ENCODE measurements around the gene LENG8. TPM values are rescaled to one million over a fixed set of nuclear protein-coding genes. Genes with fewer than 3 reads are reported as not detected.

Gene LENG8
- total RNA-seq, 2 experiments from 2014 or later: 63.2 to 137 TPM

GRCh38 chr19:54436628-54437252, 12.3 kb upstream of the LENG8 start:
- Histone ChIP-seq H4K20me1 (ENCODE audit: insufficient read depth, low read length) (no peaks in the 10 kb centered on the region), H2AFZ (ENCODE audit: low read length) (no peak overlapping the region), H3K9me3 (ENCODE audit: low read length) (no peaks in the 10 kb centered on the region), H3K36me3 (ENCODE audit: insufficient read depth, low read length) (peaks cover 8% of the 10 kb centered on the region; the same call in 1 of the 2 replicates), H3K79me2 (ENCODE audit: insufficient read depth, low read depth, low read length) (no peaks in the 10 kb centered on the region), H3K27ac (ENCODE audit: low read depth, low read length, poor library complexity, severe bottlenecking) (no peak overlapping the region), H3K4me1 (ENCODE audit: insufficient read depth, low read length, poor library complexity, severe bottlenecking) (peaks cover 7% of the 10 kb centered on the region), H3K9me2 (ENCODE audit: insufficient read depth, low read length) (no peaks in the 10 kb centered on the region), H3K4me3 (ENCODE audit: low read depth, low read length, poor library complexity, severe bottlenecking) (no peak overlapping the region), H3K4me2 (ENCODE audit: low read length) (no peak overlapping the region)
- intact Hi-C loops (cut with micrococcal nuclease; ENCODE audit: unreplicated experiment): no loop called here
- BruUV-seq (replicated peaks): no TSS peak
- TF ChIP-seq CTCF (conservative IDR thresholded peaks at IDR 0.05; ENCODE audit: low read length): no peak
- CTCF ChIA-PET (ENCODE audit: unreplicated experiment): no interaction called here
- DNase-seq (ENCODE audit: low spot score): no peak
- POLR2A ChIA-PET: no interaction called here

GRCh38 chr19:54439174-54439851, 9.7 kb upstream of the LENG8 start:
- Histone ChIP-seq H3K9me2 (ENCODE audit: insufficient read depth, low read length) (no peaks in the 10 kb centered on the region), H3K4me1 (ENCODE audit: insufficient read depth, low read length, poor library complexity, severe bottlenecking) (peaks cover 7% of the 10 kb centered on the region), H3K9me3 (ENCODE audit: low read length) (no peaks in the 10 kb centered on the region), H3K79me2 (ENCODE audit: insufficient read depth, low read depth, low read length) (no peaks in the 10 kb centered on the region), H4K20me1 (ENCODE audit: insufficient read depth, low read length) (no peaks in the 10 kb centered on the region), H3K36me3 (ENCODE audit: insufficient read depth, low read length) (peaks cover 21% of the 10 kb centered on the region), H3K27ac (ENCODE audit: low read depth, low read length, poor library complexity, severe bottlenecking) (no peak overlapping the region), H3K4me2 (ENCODE audit: low read length) (no peak overlapping the region), H2AFZ (ENCODE audit: low read length) (no peak overlapping the region), H3K4me3 (ENCODE audit: low read depth, low read length, poor library complexity, severe bottlenecking) (no peak overlapping the region)
- BruUV-seq (replicated peaks): no TSS peak
- CTCF ChIA-PET (ENCODE audit: unreplicated experiment): no interaction called here
- TF ChIP-seq CTCF (conservative IDR thresholded peaks at IDR 0.05; ENCODE audit: low read length): peak; percentile 77
- TF ChIP-seq EZH2phosphoT487 (IDR thresholded peaks at IDR 0.05; ENCODE audit: borderline replicate concordance, low read depth, low read length): no peak
- DNase-seq (ENCODE audit: low spot score): peak; percentile 60
- POLR2A ChIA-PET: interaction anchor here (0.6 kb wide), 1 partner anchor 14 kb away, joined by 3 read pairs; no protein-coding TSS in a partner anchor
- intact Hi-C loops (cut with micrococcal nuclease; ENCODE audit: unreplicated experiment): no loop called here

GRCh38 chr19:54440641-54441040, 8.4 kb upstream of the LENG8 start:
- no peaks in the 10 kb centered on the region for H3K4me1 ChIP-seq (ENCODE audit: insufficient read depth, low read length, poor library complexity, severe bottlenecking)
- CTCF ChIA-PET (ENCODE audit: unreplicated experiment): no interaction called here
- H3K4me3 ChIP-seq (ENCODE audit: low read depth, low read length, poor library complexity, severe bottlenecking): no peak overlapping the region
- H3K36me3 ChIP-seq (ENCODE audit: insufficient read depth, low read length): peaks cover 30% of the 10 kb centered on the region
- H3K79me2 ChIP-seq (ENCODE audit: insufficient read depth, low read depth, low read length): no peaks in the 10 kb centered on the region
- no peak for TF ChIP-seq EZH2phosphoT487 (IDR thresholded peaks at IDR 0.05; ENCODE audit: borderline replicate concordance, low read depth, low read length)
- TF ChIP-seq CTCF (conservative IDR thresholded peaks at IDR 0.05; ENCODE audit: low read length): no peak
- no peaks in the 10 kb centered on the region for H3K9me2 ChIP-seq (ENCODE audit: insufficient read depth, low read length)
- H2AFZ ChIP-seq (ENCODE audit: low read length): no peak overlapping the region
- intact Hi-C loops (cut with micrococcal nuclease; ENCODE audit: unreplicated experiment): no loop called here
- DNase-seq (ENCODE audit: low spot score): no peak
- POLR2A ChIA-PET: no interaction called here
- BruUV-seq (replicated peaks): no TSS peak
- H3K4me2 ChIP-seq (ENCODE audit: low read length): no peak overlapping the region
- no peaks in the 10 kb centered on the region for H4K20me1 ChIP-seq (ENCODE audit: insufficient read depth, low read length)
- H3K9me3 ChIP-seq (ENCODE audit: low read length): no peaks in the 10 kb centered on the region
- no peak overlapping the region for H3K27ac ChIP-seq (ENCODE audit: low read depth, low read length, poor library complexity, severe bottlenecking)

Data from OCI-LY7 (cell line).